ENCODE data around the gene ARID3C. TPM values are rescaled to one million over a fixed set of nuclear protein-coding genes. Genes with fewer than 3 reads are reported as not detected.

The ARID3C gene
- total and polyA plus RNA-seq, 2 of the 8 experiments (the other 6 are each of a cell fraction or from before 2014, with no cell fraction given): 0.08 TPM; not detected in 1

DNA sequence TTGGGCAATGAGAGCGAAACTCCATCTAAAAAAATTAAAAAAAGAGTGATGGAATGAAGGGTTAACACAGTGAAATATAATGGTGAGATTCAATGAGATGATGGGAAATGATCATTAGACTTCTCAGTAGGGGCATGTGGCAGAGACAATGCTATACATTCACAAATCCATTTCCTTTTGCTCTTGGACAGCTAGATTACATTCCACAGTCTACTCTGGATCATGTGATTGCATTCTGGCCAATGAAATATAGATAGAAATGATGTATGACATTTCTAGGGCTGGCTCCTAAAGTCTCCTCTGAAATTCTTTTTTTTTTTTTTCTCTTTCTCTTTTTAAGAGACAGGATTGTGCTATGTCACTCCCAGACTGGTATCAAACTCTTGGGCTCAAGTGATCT is 13.8 kb upstream of the ARID3C start:
- Histone ChIP-seq H3K14ac (ENCODE audit: insufficient read length) (no peak overlapping the region), H3K18ac (ENCODE audit: extremely low read depth, low read length) (no peak overlapping the region), H2BK120ac (replicated peaks; ENCODE audit: low read depth, low read length) (no peak overlapping the region), H3K27ac (ENCODE audit: low read depth, low read length) (no peak overlapping the region), H4K91ac (replicated peaks; ENCODE audit: insufficient read length, low read length) (no peak overlapping the region), H3K4ac (replicated peaks; ENCODE audit: insufficient read length, low read depth, low read length) (no peak overlapping the region), H3K27me3 (replicated peaks in 1 of 4; ENCODE audit: control insufficient read depth in 3 of 4, extremely low read depth in 1 of 4, insufficient read depth in 3 of 4, low read length in 3 of 4) (no peaks in the 10 kb centered on the region; a peak in 1 of 7 replicates), H2BK5ac (ENCODE audit: low read depth, low read length) (no peak overlapping the region), H3K23ac (ENCODE audit: insufficient read length) (no peak overlapping the region), H4K20me1 (replicated peaks in 1 of 2; ENCODE audit: control insufficient read depth in 1 of 2, insufficient read depth in 2 of 2, low read length in 2 of 2) (peaks cover 2 to 8% of the 10 kb centered on the region in 2 experiments), H3K56ac (replicated peaks; ENCODE audit: insufficient read length, low read depth, low read length) (no peak overlapping the region), H3K9ac (replicated peaks in 1 of 4; ENCODE audit: extremely low read depth in 1 of 4, low read depth in 3 of 4, low read length in 3 of 4) (no peak overlapping the region), H2BK20ac (ENCODE audit: low read length) (no peak overlapping the region), H4K8ac (ENCODE audit: extremely low read depth, insufficient read depth, low read length) (no peak overlapping the region), H2BK12ac (ENCODE audit: low read depth, low read length) (no peak overlapping the region), H3K79me1 (ENCODE audit: low read depth, low read length) (peaks cover 4% of the 10 kb centered on the region; the same call in 1 of the 2 replicates), H3K9me3 (ENCODE audit: insufficient read depth in 2 of 2, low read depth in 1 of 2, low read length in 1 of 2) (no peaks in the 10 kb centered on the region), H3K4me1 (replicated peaks in 1 of 4; ENCODE audit: control insufficient read depth in 3 of 4, insufficient read depth in 4 of 4, low read length in 3 of 4) (peaks cover 7 to 21% (median 13%) of the 10 kb centered on the region in 4 experiments), H3K4me3 (ENCODE audit: extremely low read depth in 1 of 4, insufficient read depth in 2 of 4, low read depth in 3 of 4, low read length in 4 of 4) (no peak overlapping the region), H2AK5ac (ENCODE audit: low read depth, low read length) (no peak overlapping the region), H3K36me3 (ENCODE audit: control insufficient read depth in 2 of 4, insufficient read depth in 4 of 4, low read length in 3 of 4) (no peaks in the 10 kb centered on the region; a peak in 1 of 8 replicates), H3K4me2 (ENCODE audit: insufficient read depth in 1 of 2, low read depth in 2 of 2, low read length in 2 of 2) (no peak overlapping the region), H3K23me2 (ENCODE audit: low read depth, low read length) (peaks cover 11% of the 10 kb centered on the region; the same call in 1 of the 2 replicates), H2AFZ (ENCODE audit: low read length) (no peak overlapping the region), H2BK15ac (ENCODE audit: low read length) (no peak overlapping the region), H3K79me2 (ENCODE audit: control insufficient read depth in 1 of 2, insufficient read depth in 2 of 2, low read length in 2 of 2) (peaks cover 0 to 4% of the 10 kb centered on the region in 2 experiments; a peak in 1 of 4 replicates), H4K5ac (ENCODE audit: insufficient read length, low read depth, low read length) (no peak overlapping the region)
- no peak for FAIRE-seq
- ChIA-PET CTCF (ENCODE audit: partially characterized antibody) (interaction anchor here (0.8 to 18.5 kb wide), 6 partner anchors 6 to 81 kb away, joined by 3 to 401 read pairs (median 57); partner anchors contain the start of genes CCL27, IL11RA, RPP25L and SIGMAR1), POLR2A (ENCODE audit: partially characterized antibody) (interaction anchor here (1.2 kb wide), 1 partner anchor 11 kb away, joined by 3 read pairs; no protein-coding TSS in a partner anchor)
- DNase-seq (ENCODE audit: low read depth in 1 of 2, low spot score in 2 of 2): no peak
- no peak for TF ChIP-seq SP4 (IDR thresholded peaks at IDR 0.05; ENCODE audit: low read length)
- no peak for TF ChIP-seq SP1 (IDR thresholded peaks at IDR 0.05; ENCODE audit: low read depth, low read length)
- no peak for TF ChIP-seq FOSL1 (IDR thresholded peaks at IDR 0.05; ENCODE audit: insufficient read depth, low read depth, low read length)
- TF ChIP-seq, protein P1, sequence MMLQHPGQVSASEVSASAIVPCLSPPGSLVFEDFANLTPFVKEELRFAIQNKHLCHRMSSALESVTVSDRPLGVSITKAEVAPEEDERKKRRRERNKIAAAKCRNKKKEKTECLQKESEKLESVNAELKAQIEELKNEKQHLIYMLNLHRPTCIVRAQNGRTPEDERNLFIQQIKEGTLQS (IDR thresholded peaks at IDR 0.05; ENCODE audit: insufficient read depth, low read depth, low read length): no peak
- no peak for TF ChIP-seq CBX8 (IDR thresholded peaks at IDR 0.05; ENCODE audit: borderline replicate concordance, low read depth, low read length)
- no peak for TF ChIP-seq CREB1 (IDR thresholded peaks at IDR 0.05)
- no peak for TF ChIP-seq KDM5A (IDR thresholded peaks at IDR 0.05; ENCODE audit: low read length)
- no peak for TF ChIP-seq SP2 (IDR thresholded peaks at IDR 0.05; ENCODE audit: low read length)
- 85% methylated on average over 1 of the region's 1 CpG; no CpG with 5 or more reads in 1 of the 2 experiments for WGBS, 2 experiments (ENCODE audit: extremely low coverage in 1 of 2, insufficient coverage in 1 of 2, insufficient read length in 1 of 2, insufficient replicate concordance in 2 of 2, low coverage in 1 of 2, low lambda C conversion rate in 2 of 2, missing lambda C conversion rate in 1 of 2)
